Measurements from ENCODE around the gene IL1RAPL2.

DNA sequence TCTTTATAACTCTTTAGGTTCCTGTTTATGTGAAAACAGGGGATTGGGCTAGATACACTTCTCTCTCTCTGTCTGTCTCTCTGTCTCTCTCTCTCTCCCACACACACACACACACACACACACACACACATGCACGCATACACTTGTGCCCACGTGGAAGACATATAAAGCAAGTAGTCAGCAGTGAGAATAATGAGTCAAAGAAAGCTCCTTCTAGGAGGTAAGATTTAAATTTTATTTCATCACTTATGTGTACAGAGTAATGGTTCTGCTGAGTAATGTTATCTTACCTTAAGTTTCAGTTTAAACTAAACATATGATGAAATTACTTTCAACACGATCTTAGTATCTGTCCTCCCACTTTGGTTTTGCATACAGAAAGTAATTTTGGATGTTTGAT, 897.5 kb downstream of the IL1RAPL2 start:
- TF ChIP-seq, protein P1, sequence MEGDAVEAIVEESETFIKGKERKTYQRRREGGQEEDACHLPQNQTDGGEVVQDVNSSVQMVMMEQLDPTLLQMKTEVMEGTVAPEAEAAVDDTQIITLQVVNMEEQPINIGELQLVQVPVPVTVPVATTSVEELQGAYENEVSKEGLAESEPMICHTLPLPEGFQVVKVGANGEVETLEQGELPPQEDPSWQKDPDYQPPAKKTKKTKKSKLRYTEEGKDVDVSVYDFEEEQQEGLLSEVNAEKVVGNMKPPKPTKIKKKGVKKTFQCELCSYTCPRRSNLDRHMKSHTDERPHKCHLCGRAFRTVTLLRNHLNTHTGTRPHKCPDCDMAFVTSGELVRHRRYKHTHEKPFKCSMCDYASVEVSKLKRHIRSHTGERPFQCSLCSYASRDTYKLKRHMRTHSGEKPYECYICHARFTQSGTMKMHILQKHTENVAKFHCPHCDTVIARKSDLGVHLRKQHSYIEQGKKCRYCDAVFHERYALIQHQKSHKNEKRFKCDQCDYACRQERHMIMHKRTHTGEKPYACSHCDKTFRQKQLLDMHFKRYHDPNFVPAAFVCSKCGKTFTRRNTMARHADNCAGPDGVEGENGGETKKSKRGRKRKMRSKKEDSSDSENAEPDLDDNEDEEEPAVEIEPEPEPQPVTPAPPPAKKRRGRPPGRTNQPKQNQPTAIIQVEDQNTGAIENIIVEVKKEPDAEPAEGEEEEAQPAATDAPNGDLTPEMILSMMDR (IDR thresholded peaks at IDR 0.05) = no peak
- no peak for TF ChIP-seq POLR2A (IDR thresholded peaks at IDR 0.05)
